HEK293 (cell line): ENCODE data around the gene KCNK3.
A peak's percentile ranks its signal among the peaks of the same experiment; 100 is the strongest.
"Not testable (repeated sequence)": the region's sequence is repeated elsewhere in the genome, so short reads cannot be mapped to it uniquely, and the experiment has no call there.

Experiments
- CTCF ChIA-PET: fragments of 350-600 bp; formaldehyde crosslinking; extraction: SDS; loops from one replicate; lab custom pipeline; 2021; ENCODE audit warnings: antibody characterized with exemption; lab: Yijun Ruan, JAX
- POLR2A ChIA-PET: fragments of 300-600 bp; formaldehyde crosslinking; extraction: SDS; loops from one replicate; lab custom pipeline; 2020; ENCODE audit warnings: antibody characterized with exemption, inconsistent platforms; lab: Yijun Ruan, JAX
- H3K27ac ChIP-seq: fragments of 200-500 bp; sonication (Bioruptor generic); 2 replicates; pipeline ENCODE4 v1.5.1; 2014; ENCODE audit warnings: low read depth, low read length, control low read depth, inconsistent platforms; ENCODE audit errors: extremely low read depth
- H3K36me3 ChIP-seq, 2 experiments: fragments of 200-500 bp in 1 of 2; sonication (Bioruptor generic) in 1 of 2; 1 replicate in 1 of 2; 2 replicates in 1 of 2; pipeline ENCODE4 v1.5.1; 2014 to 2017; ENCODE audit warnings: inconsistent platforms in 2 of 2, low read length in 2 of 2; ENCODE audit not compliant: control insufficient read depth in 2 of 2, insufficient read depth in 1 of 2
- H3K4me1 ChIP-seq: fragments of 200-500 bp; sonication (Bioruptor generic); 2 replicates; pipeline ENCODE4 v1.5.1; 2014; ENCODE audit warnings: mild to moderate bottlenecking, low read length, inconsistent platforms; ENCODE audit not compliant: control insufficient read depth, insufficient read depth
- H3K4me3 ChIP-seq: 2 replicates; pipeline ENCODE4 v1.5.1; 2011; ENCODE audit warnings: low read depth, mild to moderate bottlenecking, control low read depth, low read length, moderate library complexity
- H3K9me3 ChIP-seq: fragments of 200-500 bp; sonication (Bioruptor generic); 2 replicates; pipeline ENCODE4 v1.5.1; 2014; ENCODE audit warnings: low read depth, low read length, inconsistent platforms; ENCODE audit not compliant: control insufficient read depth, insufficient read depth
- FEZF1 ChIP-seq: fragments of 450-650 bp; formaldehyde crosslinking; IDR thresholded peaks from 2 replicates; pipeline ENCODE4 v1.5.1; 2016; ENCODE audit warnings: missing biosample characterization, missing genetic modification characterization
- GFI1B ChIP-seq: fragments of 450-650 bp; formaldehyde crosslinking; IDR thresholded peaks from 2 replicates; pipeline ENCODE4 v1.5.1; 2016; ENCODE audit warnings: missing biosample characterization, missing genetic modification characterization
- GLIS1 ChIP-seq: fragments of 450-650 bp; formaldehyde crosslinking; IDR thresholded peaks from 2 replicates; pipeline ENCODE4 v1.5.1; 2016; ENCODE audit warnings: missing biosample characterization, missing genetic modification characterization
- HOXA7 ChIP-seq: sonication (generic); formaldehyde crosslinking; IDR thresholded peaks from 2 replicates; pipeline ENCODE4 v1.8.1; 2022; ENCODE audit warnings: missing genetic modification reagents, borderline replicate concordance
- KLF10 ChIP-seq: fragments of 450-650 bp; IDR thresholded peaks from 2 replicates; pipeline ENCODE4 v1.5.1; 2018; ENCODE audit warnings: missing biosample characterization, mild to moderate bottlenecking, missing genetic modification characterization
- SP7 ChIP-seq: fragments of 450-650 bp; formaldehyde crosslinking; IDR thresholded peaks from 2 replicates; pipeline ENCODE4 v1.5.1; 2016; ENCODE audit warnings: missing biosample characterization, missing genetic modification characterization
- TCF7L2 ChIP-seq: IDR thresholded peaks from 2 replicates; pipeline ENCODE4 v1.6.1; 2011; ENCODE audit warnings: low read depth, mild to moderate bottlenecking, inconsistent platforms, low read length, moderate library complexity, borderline replicate concordance
- TRIM28 ChIP-seq: IDR thresholded peaks from 2 replicates; pipeline ENCODE4 v1.6.1; 2011; ENCODE audit warnings: low read length, control low read depth, borderline replicate concordance
- ZNF121 ChIP-seq: fragments of 450-650 bp; formaldehyde crosslinking; IDR thresholded peaks from 2 replicates; pipeline ENCODE4 v1.5.1; 2016; ENCODE audit warnings: missing biosample characterization, missing genetic modification characterization
- ZNF202 ChIP-seq: fragments of 450-650 bp; formaldehyde crosslinking; IDR thresholded peaks from 2 replicates; pipeline ENCODE4 v1.5.1; 2016; ENCODE audit warnings: missing biosample characterization, missing genetic modification characterization, borderline replicate concordance
- ZNF302 ChIP-seq: fragments of 450-650 bp; formaldehyde crosslinking; IDR thresholded peaks from 2 replicates; pipeline ENCODE4 v1.5.1; 2016; ENCODE audit warnings: missing biosample characterization, missing genetic modification characterization, low read depth
- ZNF324 ChIP-seq: fragments of 450-650 bp; formaldehyde crosslinking; IDR thresholded peaks from 2 replicates; pipeline ENCODE4 v1.5.1; 2016; ENCODE audit warnings: missing biosample characterization, missing genetic modification characterization
- ZNF335 ChIP-seq: fragments of 450-650 bp; formaldehyde crosslinking; conservative IDR thresholded peaks from 2 replicates; pipeline ENCODE4 v1.5.1; 2016; ENCODE audit warnings: missing biosample characterization, missing genetic modification characterization
- ZNF394 ChIP-seq: fragments of 450-650 bp; formaldehyde crosslinking; IDR thresholded peaks from 2 replicates; pipeline ENCODE4 v1.5.1; 2016; ENCODE audit warnings: missing biosample characterization, missing genetic modification characterization, mild to moderate bottlenecking, moderate library complexity, borderline replicate concordance
- ZNF426 ChIP-seq: fragments of 450-650 bp; formaldehyde crosslinking; IDR thresholded peaks from 2 replicates; pipeline ENCODE4 v1.5.1; 2017; ENCODE audit warnings: missing biosample characterization, missing genetic modification characterization, mild to moderate bottlenecking, inconsistent platforms, moderate library complexity
- ZNF501 ChIP-seq: fragments of 450-650 bp; formaldehyde crosslinking; IDR thresholded peaks from 2 replicates; pipeline ENCODE4 v1.5.1; 2016; ENCODE audit warnings: missing biosample characterization, missing genetic modification characterization
- ZNF610 ChIP-seq: fragments of 450-650 bp; formaldehyde crosslinking; IDR thresholded peaks from 2 replicates; pipeline ENCODE4 v1.5.1; 2016; ENCODE audit warnings: missing biosample characterization, missing genetic modification characterization, borderline replicate concordance
- TF ChIP-seq, protein P1 (sequence below): fragments of 450-650 bp; formaldehyde crosslinking; IDR thresholded peaks from 2 replicates; pipeline ENCODE4 v1.5.1; 2016; ENCODE audit warnings: missing biosample characterization, missing genetic modification characterization, borderline replicate concordance
- TF ChIP-seq, protein P2 (sequence below): fragments of 450-650 bp; formaldehyde crosslinking; optimal IDR thresholded peaks from 2 replicates; pipeline ENCODE3; 2016; ENCODE audit warnings: missing biosample characterization, mild to moderate bottlenecking, missing genetic modification characterization
- TF ChIP-seq, protein P3 (sequence below): fragments of 450-650 bp; formaldehyde crosslinking; IDR thresholded peaks from 2 replicates; pipeline ENCODE4 v1.5.1; 2016; ENCODE audit warnings: missing biosample characterization, missing genetic modification characterization, low read depth
- TF ChIP-seq, protein P4 (sequence below): fragments of 450-650 bp; formaldehyde crosslinking; IDR thresholded peaks from 2 replicates; pipeline ENCODE4 v1.5.1; 2017; ENCODE audit warnings: missing biosample characterization, missing genetic modification characterization

The KCNK3 gene

DNA sequence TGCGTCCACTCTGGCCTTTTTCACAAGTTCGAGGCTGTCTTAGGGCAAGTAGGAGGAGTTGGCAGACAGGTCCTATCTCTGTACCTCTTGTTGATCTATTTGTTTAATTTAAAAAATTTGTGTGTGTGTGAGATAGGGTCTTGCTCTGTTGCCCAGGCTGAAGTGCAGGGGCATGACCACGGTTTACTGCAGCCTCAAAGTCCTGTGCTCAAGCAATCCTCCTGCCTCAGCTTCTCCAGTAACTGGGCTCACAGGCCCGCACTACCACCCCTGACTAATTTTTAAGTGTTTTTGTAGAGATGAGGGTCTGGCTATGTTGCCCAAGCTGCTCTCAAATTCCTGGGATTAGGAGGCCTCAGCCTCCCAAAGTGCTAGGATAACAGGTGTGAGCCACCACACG is 67.3 kb downstream of the KCNK3 start:
- POLR2A ChIA-PET: no interaction called here
- no peak overlapping the region for H3K27ac ChIP-seq

DNA sequence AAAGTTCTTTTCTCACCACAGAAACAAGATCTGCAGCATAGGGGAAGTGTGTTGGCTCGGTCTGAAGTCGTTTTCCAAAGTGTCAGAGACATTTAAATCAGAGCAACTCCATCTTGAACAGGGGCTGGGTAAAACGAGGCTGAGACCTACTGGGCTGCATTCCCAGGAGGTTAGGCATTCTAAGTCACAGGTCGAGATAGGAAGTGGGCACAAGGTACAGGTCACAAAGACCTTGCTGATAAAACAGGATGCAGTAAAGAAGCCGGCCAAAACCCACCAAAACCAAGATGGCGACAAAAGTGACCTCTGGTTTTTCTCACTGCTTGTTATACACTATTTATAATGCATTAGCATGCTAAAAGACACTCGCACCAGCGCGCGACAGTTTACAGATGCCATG is 68.5 kb downstream of the KCNK3 start:
- POLR2A ChIA-PET, H3K36me3 ChIP-seq, H3K4me1 ChIP-seq, H3K4me3 ChIP-seq, H3K9me3 ChIP-seq, H3K27ac ChIP-seq: not testable (repeated sequence)
- CTCF ChIA-PET: interaction anchor here (1.1 kb wide), 1 partner anchor 183 kb away, joined by 3 read pairs; no protein-coding TSS in a partner anchor

More for the DNA sequence above, 67.3 kb downstream of the KCNK3 start:
- H3K9me3 ChIP-seq: no peaks in the 10 kb centered on the region
- no peaks in the 10 kb centered on the region for H3K4me1 ChIP-seq
- CTCF ChIA-PET: no interaction called here
- H3K4me3 ChIP-seq: no peak overlapping the region
- TF ChIP-seq ZNF121 (tag by site-specific recombination) (peak; percentile 72), TCF7L2 (no peak)
- no peaks in the 10 kb centered on the region for H3K36me3 ChIP-seq

DNA sequence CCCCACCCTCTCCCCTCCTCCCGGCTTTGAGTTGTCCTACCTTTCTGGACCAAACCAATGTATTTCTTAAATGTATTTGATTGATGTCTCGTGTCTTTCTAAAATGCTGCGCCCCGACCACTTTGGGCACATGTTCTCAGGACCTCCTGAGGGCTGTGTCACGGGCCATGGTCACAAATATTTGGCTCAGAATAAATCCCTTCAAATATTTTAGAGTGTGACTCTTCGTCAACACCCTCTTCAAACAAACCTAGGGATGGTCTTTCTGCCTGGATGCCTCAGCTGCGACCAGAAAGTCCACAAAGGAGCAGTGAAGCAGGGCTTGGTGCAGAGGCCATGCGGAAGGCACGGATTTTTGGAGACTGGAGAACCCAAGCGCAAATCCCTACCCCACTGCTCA is 70.5 kb downstream of the KCNK3 start:
- Histone ChIP-seq H3K9me3 (no peaks in the 10 kb centered on the region), H3K4me1 (no peaks in the 10 kb centered on the region), H3K27ac (no peak overlapping the region), H3K36me3 (peaks cover 0 to 9% of the 10 kb centered on the region in 2 experiments; a peak in 1 of 3 replicates), H3K4me3 (no peak overlapping the region)
- ChIA-PET CTCF (interaction anchor here (1.0 kb wide), 1 partner anchor 17 kb away, joined by 5 read pairs; no protein-coding TSS in a partner anchor), POLR2A (no interaction called here)
- TF ChIP-seq HOXA7 (CRISPR knock-in tag): no peak
- TF ChIP-seq TRIM28: no peak
- no peak for TF ChIP-seq FEZF1
- TF ChIP-seq ZNF202 (tag by site-specific recombination): no peak
- TF ChIP-seq ZNF394 (tag by site-specific recombination): no peak
- no peak for TF ChIP-seq ZNF426

DNA sequence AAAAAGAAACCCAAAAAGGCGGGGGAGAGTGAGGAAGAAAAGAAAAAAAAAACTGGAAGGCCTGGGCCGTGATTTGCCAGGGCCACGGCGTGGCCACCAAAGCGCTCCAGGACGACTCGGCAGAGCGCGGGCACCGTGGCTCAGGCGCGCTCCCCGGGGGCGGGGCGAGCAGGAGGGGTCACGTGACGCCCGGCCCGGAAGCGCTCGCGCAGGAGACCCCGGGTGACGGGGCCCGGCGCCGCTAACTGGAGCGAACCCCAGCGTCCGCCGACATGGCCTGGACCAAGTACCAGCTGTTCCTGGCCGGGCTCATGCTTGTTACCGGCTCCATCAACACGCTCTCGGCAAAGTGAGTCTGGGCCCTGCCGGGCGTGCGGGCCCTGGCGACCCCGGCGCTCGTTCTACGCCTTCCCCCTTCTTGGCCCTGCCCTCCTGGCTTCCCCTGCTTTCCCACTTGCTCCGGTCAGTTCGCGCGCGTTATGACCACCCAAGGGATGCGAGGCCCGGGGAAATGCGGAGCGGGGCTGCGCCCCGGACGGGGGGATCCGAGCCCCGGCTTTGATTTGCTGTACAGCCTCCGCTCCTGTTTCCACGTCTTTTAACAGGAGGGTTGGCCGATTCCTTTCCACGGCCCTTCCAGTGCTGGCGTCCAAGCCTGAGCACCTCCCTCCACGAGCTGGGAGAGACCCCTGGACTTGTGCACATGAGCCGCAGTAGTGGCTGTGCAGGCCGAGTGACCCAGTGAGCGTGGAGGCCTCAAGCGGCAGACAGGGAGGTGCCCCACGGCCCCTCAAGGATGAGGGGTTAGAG is 71.8 kb downstream of the KCNK3 start, which contains the start of gene SLC35F6:
SLC35F6 (plus strand) TSS at position 207 of the 810 bp plus-strand sequence; CDS start at position 273, 66 bp downstream.
- H3K36me3 ChIP-seq: peaks cover 0 to 10% of the 10 kb centered on the region in 2 experiments; a peak in 1 of 3 replicates
- CTCF ChIA-PET: no interaction called here
- POLR2A ChIA-PET: interaction anchor here (0.6 to 1.1 kb wide), 4 partner anchors 22 to 1802 kb away, joined by 3 to 5 read pairs (median 3); no protein-coding TSS in a partner anchor
- peak within 1 kb of the TSS; percentile 93 for H3K4me3 ChIP-seq
- no peaks in the 10 kb centered on the region for H3K9me3 ChIP-seq
- peak within 1 kb of the TSS; percentile 44; the same call in 1 of the 2 replicates for H3K27ac ChIP-seq
- no peaks in the 10 kb centered on the region for H3K4me1 ChIP-seq
- no peak for TF ChIP-seq GFI1B (tag by site-specific recombination)
- peak; percentile 61 for TF ChIP-seq KLF10 (tag by site-specific recombination)
- TF ChIP-seq, protein P1, sequence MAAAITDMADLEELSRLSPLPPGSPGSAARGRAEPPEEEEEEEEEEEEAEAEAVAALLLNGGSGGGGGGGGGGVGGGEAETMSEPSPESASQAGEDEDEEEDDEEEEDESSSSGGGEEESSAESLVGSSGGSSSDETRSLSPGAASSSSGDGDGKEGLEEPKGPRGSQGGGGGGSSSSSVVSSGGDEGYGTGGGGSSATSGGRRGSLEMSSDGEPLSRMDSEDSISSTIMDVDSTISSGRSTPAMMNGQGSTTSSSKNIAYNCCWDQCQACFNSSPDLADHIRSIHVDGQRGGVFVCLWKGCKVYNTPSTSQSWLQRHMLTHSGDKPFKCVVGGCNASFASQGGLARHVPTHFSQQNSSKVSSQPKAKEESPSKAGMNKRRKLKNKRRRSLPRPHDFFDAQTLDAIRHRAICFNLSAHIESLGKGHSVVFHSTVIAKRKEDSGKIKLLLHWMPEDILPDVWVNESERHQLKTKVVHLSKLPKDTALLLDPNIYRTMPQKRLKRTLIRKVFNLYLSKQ (tag by site-specific recombination): no peak
- no peak for TF ChIP-seq ZNF302 (tag by site-specific recombination)
- peak; percentile 37; the same call in 1 of the 2 replicates for TF ChIP-seq GLIS1 (tag by site-specific recombination)
- TF ChIP-seq, protein P2, sequence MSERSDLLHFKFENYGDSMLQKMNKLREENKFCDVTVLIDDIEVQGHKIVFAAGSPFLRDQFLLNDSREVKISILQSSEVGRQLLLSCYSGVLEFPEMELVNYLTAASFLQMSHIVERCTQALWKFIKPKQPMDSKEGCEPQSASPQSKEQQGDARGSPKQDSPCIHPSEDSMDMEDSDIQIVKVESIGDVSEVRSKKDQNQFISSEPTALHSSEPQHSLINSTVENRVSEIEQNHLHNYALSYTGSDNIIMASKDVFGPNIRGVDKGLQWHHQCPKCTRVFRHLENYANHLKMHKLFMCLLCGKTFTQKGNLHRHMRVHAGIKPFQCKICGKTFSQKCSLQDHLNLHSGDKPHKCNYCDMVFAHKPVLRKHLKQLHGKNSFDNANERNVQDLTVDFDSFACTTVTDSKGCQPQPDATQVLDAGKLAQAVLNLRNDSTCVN (tag by site-specific recombination): peak; percentile 91
- TF ChIP-seq ZNF610 (tag by site-specific recombination): 0 out of 2 replicates have a peak, but pooled peaks have one; percentile 49
- TF ChIP-seq, protein P3, sequence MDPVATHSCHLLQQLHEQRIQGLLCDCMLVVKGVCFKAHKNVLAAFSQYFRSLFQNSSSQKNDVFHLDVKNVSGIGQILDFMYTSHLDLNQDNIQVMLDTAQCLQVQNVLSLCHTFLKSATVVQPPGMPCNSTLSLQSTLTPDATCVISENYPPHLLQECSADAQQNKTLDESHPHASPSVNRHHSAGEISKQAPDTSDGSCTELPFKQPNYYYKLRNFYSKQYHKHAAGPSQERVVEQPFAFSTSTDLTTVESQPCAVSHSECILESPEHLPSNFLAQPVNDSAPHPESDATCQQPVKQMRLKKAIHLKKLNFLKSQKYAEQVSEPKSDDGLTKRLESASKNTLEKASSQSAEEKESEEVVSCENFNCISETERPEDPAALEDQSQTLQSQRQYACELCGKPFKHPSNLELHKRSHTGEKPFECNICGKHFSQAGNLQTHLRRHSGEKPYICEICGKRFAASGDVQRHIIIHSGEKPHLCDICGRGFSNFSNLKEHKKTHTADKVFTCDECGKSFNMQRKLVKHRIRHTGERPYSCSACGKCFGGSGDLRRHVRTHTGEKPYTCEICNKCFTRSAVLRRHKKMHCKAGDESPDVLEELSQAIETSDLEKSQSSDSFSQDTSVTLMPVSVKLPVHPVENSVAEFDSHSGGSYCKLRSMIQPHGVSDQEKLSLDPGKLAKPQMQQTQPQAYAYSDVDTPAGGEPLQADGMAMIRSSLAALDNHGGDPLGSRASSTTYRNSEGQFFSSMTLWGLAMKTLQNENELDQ (tag by site-specific recombination): no peak
- peak; percentile 47; the same call in 1 of the 2 replicates for TF ChIP-seq ZNF335 (tag by site-specific recombination)
- TF ChIP-seq SP7: peak; percentile 61
- TF ChIP-seq, protein P4, sequence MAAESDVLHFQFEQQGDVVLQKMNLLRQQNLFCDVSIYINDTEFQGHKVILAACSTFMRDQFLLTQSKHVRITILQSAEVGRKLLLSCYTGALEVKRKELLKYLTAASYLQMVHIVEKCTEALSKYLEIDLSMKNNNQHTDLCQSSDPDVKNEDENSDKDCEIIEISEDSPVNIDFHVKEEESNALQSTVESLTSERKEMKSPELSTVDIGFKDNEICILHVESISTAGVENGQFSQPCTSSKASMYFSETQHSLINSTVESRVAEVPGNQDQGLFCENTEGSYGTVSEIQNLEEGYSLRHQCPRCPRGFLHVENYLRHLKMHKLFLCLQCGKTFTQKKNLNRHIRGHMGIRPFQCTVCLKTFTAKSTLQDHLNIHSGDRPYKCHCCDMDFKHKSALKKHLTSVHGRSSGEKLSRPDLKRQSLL (tag by site-specific recombination): peak; percentile 96
- TF ChIP-seq ZNF324 (tag by site-specific recombination): no peak
- TF ChIP-seq ZNF501: 0 out of 2 replicates have a peak, but pooled peaks have one; percentile 40
